ENCODE data around the gene BEX5. TPM values are rescaled to one million over a fixed set of nuclear protein-coding genes. Genes with fewer than 3 reads are reported as not detected.
"Not testable (repeated sequence)": the region's sequence is repeated elsewhere in the genome, so short reads cannot be mapped to it uniquely, and the experiment has no call there.

BEX5 gene
- total RNA-seq, 3 donors from 2014 or later (not counting 1 experiment from before 2014, with no cell fraction given), result 0.75 to 2.5 (median 1.8) TPM

- intact Hi-C loops (cut with micrococcal nuclease), result no loop called here
- DNase-seq (peak in 1 of 2 donors; percentile 17), ATAC-seq (no peak)
- Histone ChIP-seq H3K9me3 (ENCODE audit: control insufficient read depth, insufficient read depth, low read length) (no peaks in the 10 kb centered on the region), H3K36me3 (ENCODE audit: control insufficient read depth, insufficient read depth, low read length) (no peaks in the 10 kb centered on the region), H3K4me1 (ENCODE audit: control insufficient read depth, insufficient read depth, low read length) (no peaks in the 10 kb centered on the region), H3K4me3 (ENCODE audit: low read length) (no peak overlapping the region), H3K27me3 (ENCODE audit: control insufficient read depth, insufficient read depth, low read length) (no peaks in the 10 kb centered on the region), H3K27ac (ENCODE audit: low read length) (no peak overlapping the region)
- Mint-ChIP-seq H3K4me1 (no peaks in the 10 kb centered on the region), H3K27ac (no peak overlapping the region), H3K36me3 (no peaks in the 10 kb centered on the region), H3K27me3 (ENCODE audit: low read depth in 2 of 2) (peaks cover 22 to 51% of the 10 kb centered on the region in 2 donors), H3K9me3 (no peaks in the 10 kb centered on the region), H3K4me3 (no peak overlapping the region)
- WGBS (ENCODE audit: insufficient coverage), result no CpG with 5 or more reads among the region's 1 CpG
- TF ChIP-seq CTCF (IDR thresholded peaks at IDR 0.05), result no peak
These were observed 26.3 kb downstream of the BEX5 start for GRCh38 chrX:102129473-102129872.

GRCh38 chrX:102126863-102127262 is 28.9 kb downstream of the BEX5 start:
- Mint-ChIP-seq H3K27me3 (ENCODE audit: low read depth in 2 of 2) (peaks cover 20 to 35% of the 10 kb centered on the region in 2 donors), H3K36me3 (no peaks in the 10 kb centered on the region), H3K4me3 (no peak overlapping the region), H3K4me1 (no peaks in the 10 kb centered on the region), H3K9me3 (no peaks in the 10 kb centered on the region), H3K27ac (no peak overlapping the region)
- TF ChIP-seq CTCF (IDR thresholded peaks at IDR 0.05), result no peak
- ATAC-seq (no peak), DNase-seq (no peak)
- 68% methylated on average over 8 of the region's 8 CpGs for WGBS (ENCODE audit: insufficient coverage)
- no peaks in the 10 kb centered on the region for H3K4me1 ChIP-seq (ENCODE audit: control insufficient read depth, insufficient read depth, low read length)
- H3K27ac ChIP-seq (ENCODE audit: low read length), result no peak overlapping the region
- no peaks in the 10 kb centered on the region for H3K36me3 ChIP-seq (ENCODE audit: control insufficient read depth, insufficient read depth, low read length)
- no peaks in the 10 kb centered on the region for H3K9me3 ChIP-seq (ENCODE audit: control insufficient read depth, insufficient read depth, low read length)
- no peaks in the 10 kb centered on the region for H3K27me3 ChIP-seq (ENCODE audit: control insufficient read depth, insufficient read depth, low read length)
- intact Hi-C loops (cut with micrococcal nuclease), result no loop called here
- no peak overlapping the region for H3K4me3 ChIP-seq (ENCODE audit: low read length)

- H3K4me3 Mint-ChIP-seq; H3K9me3 ChIP-seq (ENCODE audit: control insufficient read depth, insufficient read depth, low read length); ATAC-seq; H3K4me3 ChIP-seq (ENCODE audit: low read length); H3K36me3 ChIP-seq (ENCODE audit: control insufficient read depth, insufficient read depth, low read length); H3K36me3 Mint-ChIP-seq; H3K27me3 ChIP-seq (ENCODE audit: control insufficient read depth, insufficient read depth, low read length); DNase-seq; H3K9me3 Mint-ChIP-seq; intact Hi-C loops (cut with micrococcal nuclease); H3K27ac Mint-ChIP-seq; H3K27ac ChIP-seq (ENCODE audit: low read length); H3K4me1 Mint-ChIP-seq; H3K4me1 ChIP-seq (ENCODE audit: control insufficient read depth, insufficient read depth, low read length): not testable (repeated sequence)
- peaks cover 20 to 31% of the 10 kb centered on the region in 2 donors for H3K27me3 Mint-ChIP-seq (ENCODE audit: low read depth in 2 of 2)
- WGBS (ENCODE audit: insufficient coverage), result 18% methylated on average over 14 of the region's 21 CpGs
These were observed 29.5 kb downstream of the BEX5 start for GRCh38 chrX:102126080-102126818.

- intact Hi-C loops (cut with micrococcal nuclease), result not testable (repeated sequence)
These were observed 30.3 kb downstream of the BEX5 start, which contains the start of gene TCEAL2 for GRCh38 chrX:102125436-102125835. TCEAL2 (plus strand) TSS chrX:102125679; CDS start chrX:102126831, 1,152 bp downstream.

GRCh38 chrX:102125014-102125413 is 30.8 kb downstream of the BEX5 start:
- H3K36me3 ChIP-seq (ENCODE audit: control insufficient read depth, insufficient read depth, low read length); H3K27ac Mint-ChIP-seq; H3K9me3 Mint-ChIP-seq; DNase-seq; H3K4me1 ChIP-seq (ENCODE audit: control insufficient read depth, insufficient read depth, low read length); H3K27ac ChIP-seq (ENCODE audit: low read length); H3K36me3 Mint-ChIP-seq; H3K4me1 Mint-ChIP-seq; H3K27me3 ChIP-seq (ENCODE audit: control insufficient read depth, insufficient read depth, low read length); H3K4me3 ChIP-seq (ENCODE audit: low read length); intact Hi-C loops (cut with micrococcal nuclease); ATAC-seq; H3K9me3 ChIP-seq (ENCODE audit: control insufficient read depth, insufficient read depth, low read length): not testable (repeated sequence)
- H3K4me3 Mint-ChIP-seq, result peak overlapping the region; percentile 38
- WGBS (ENCODE audit: insufficient coverage), result 11% methylated on average over 6 of the region's 10 CpGs
- H3K27me3 Mint-ChIP-seq (ENCODE audit: low read depth in 2 of 2), result peaks cover 18 to 35% of the 10 kb centered on the region in 2 donors

More at GRCh38 chrX:102125436-102125835, 30.3 kb downstream of the BEX5 start, which contains the start of gene TCEAL2:
- not testable (repeated sequence) for H3K4me3 ChIP-seq (ENCODE audit: low read length); H3K4me1 Mint-ChIP-seq; H3K27ac Mint-ChIP-seq; H3K27me3 ChIP-seq (ENCODE audit: control insufficient read depth, insufficient read depth, low read length); H3K36me3 ChIP-seq (ENCODE audit: control insufficient read depth, insufficient read depth, low read length); H3K27ac ChIP-seq (ENCODE audit: low read length); H3K4me1 ChIP-seq (ENCODE audit: control insufficient read depth, insufficient read depth, low read length); H3K9me3 ChIP-seq (ENCODE audit: control insufficient read depth, insufficient read depth, low read length); H3K9me3 Mint-ChIP-seq; H3K36me3 Mint-ChIP-seq
- peaks cover 18 to 33% of the 10 kb centered on the region in 2 donors for H3K27me3 Mint-ChIP-seq (ENCODE audit: low read depth in 2 of 2)
- ATAC-seq (peak in 1 of 3 donors; percentile 24), DNase-seq (peak in 1 of 2 donors; percentile 17)
- 0% methylated on average over 17 of the region's 38 CpGs for WGBS (ENCODE audit: insufficient coverage)
- H3K4me3 Mint-ChIP-seq, result peak within 1 kb of the TSS; percentile 38

All from natural killer cell (primary cell).